ENCODE measurements around the gene TMEM151B. TPM values are rescaled to one million over a fixed set of nuclear protein-coding genes. Genes with fewer than 3 reads are reported as not detected.

TMEM151B gene
- total and polyA plus RNA-seq, 9 of the 15 experiments (the other 6 are each of a cell fraction or from before 2014, with no cell fraction given): not detected

DNA sequence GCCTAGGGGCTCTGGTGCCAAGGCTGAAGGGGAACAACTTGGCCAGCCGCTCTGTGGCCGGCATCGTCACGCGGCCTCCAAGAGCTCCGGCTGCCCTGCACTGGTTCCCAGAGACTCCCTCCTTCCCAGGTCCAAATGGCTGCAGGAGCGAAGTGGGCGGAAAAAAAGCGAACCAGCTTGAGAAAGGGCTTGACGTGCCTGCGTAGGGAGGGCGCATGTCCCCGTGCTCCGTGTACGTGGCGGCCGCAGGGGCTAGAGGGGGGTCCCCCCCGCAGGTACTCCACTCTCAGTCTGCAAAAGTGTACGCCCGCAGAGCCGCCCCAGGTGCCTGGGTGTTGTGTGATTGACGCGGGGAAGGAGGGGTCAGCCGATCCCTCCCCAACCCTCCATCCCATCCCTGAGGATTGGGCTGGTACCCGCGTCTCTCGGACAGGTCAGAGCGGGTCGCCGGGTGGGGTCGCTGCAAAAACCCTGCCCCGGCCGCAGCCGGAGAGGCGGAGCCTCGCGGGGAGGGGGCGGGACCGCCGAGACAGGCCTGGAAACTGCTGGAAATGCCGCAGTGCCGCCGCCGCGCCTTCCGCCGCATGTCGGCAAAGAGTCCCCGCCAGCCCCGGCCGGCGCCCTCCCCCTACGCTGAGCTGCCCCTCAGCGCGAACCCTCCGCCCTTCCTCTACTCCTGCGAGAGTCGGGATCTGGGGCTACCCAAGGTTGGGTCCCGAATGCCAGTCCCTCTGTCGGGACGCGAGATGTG lies 24.2 kb upstream of the TMEM151B start (continued):
- TF ChIP-seq JUND (IDR thresholded peaks at IDR 0.05; ENCODE audit: borderline replicate concordance, low read depth, low read length) (peak; percentile 76; the same call in 1 of the 2 replicates), JUND (tag; IDR thresholded peaks at IDR 0.05; ENCODE audit: borderline replicate concordance, low read depth, low read length) (no peak; the same call in 2 of the 3 replicates), NR2F6 (CRISPR knock-in tag; IDR thresholded peaks at IDR 0.05) (no peak), GTF2E2 (tag; IDR thresholded peaks at IDR 0.05) (no peak), HNRNPH1 (optimal IDR thresholded peaks at IDR 0.05; ENCODE audit: low read depth, low read length) (no peak), TAL1 (IDR thresholded peaks at IDR 0.05) (no peak; the same call in 1 of the 2 replicates), HMG20A (CRISPR knock-in tag; conservative IDR thresholded peaks at IDR 0.05) (no peak), CREB3 (tag; conservative IDR thresholded peaks at IDR 0.05; ENCODE audit: low read depth) (no peak), SIN3B (IDR thresholded peaks at IDR 0.05; ENCODE audit: low read depth) (no peak), ASH1L (IDR thresholded peaks at IDR 0.05; ENCODE audit: borderline replicate concordance, low read depth, partially characterized antibody) (no peak), ZNF511 (CRISPR knock-in tag; IDR thresholded peaks at IDR 0.05) (no peak; the same call in 1 of the 2 replicates), ZNF224 (CRISPR knock-in tag; IDR thresholded peaks at IDR 0.05) (no peak), SMAD3 (CRISPR knock-in tag; conservative IDR thresholded peaks at IDR 0.05) (no peak), PKNOX1 (IDR thresholded peaks at IDR 0.05) (peak; percentile 96), ZSCAN29 (IDR thresholded peaks at IDR 0.05) (no peak), FUS (optimal IDR thresholded peaks at IDR 0.05; ENCODE audit: low read depth, low read length) (no peak), BRD4 (IDR thresholded peaks at IDR 0.05) (no peak), CBX8 (IDR thresholded peaks at IDR 0.05; ENCODE audit: borderline replicate concordance, extremely low read depth, low read depth, low read length, poor library complexity, severe bottlenecking) (no peak), XRCC5 (IDR thresholded peaks at IDR 0.05; ENCODE audit: low read depth, low read length) (no peak), SPI1 (IDR thresholded peaks at IDR 0.05; ENCODE audit: borderline replicate concordance, low read depth, low read length) (no peak), PTTG1 (tag; IDR thresholded peaks at IDR 0.05; ENCODE audit: low read depth) (no peak), ZNF79 (CRISPR knock-in tag; IDR thresholded peaks at IDR 0.05; ENCODE audit: low read depth) (no peak), ZNF395 (CRISPR knock-in tag; IDR thresholded peaks at IDR 0.05) (no peak)
- TF ChIP-seq, protein P1, sequence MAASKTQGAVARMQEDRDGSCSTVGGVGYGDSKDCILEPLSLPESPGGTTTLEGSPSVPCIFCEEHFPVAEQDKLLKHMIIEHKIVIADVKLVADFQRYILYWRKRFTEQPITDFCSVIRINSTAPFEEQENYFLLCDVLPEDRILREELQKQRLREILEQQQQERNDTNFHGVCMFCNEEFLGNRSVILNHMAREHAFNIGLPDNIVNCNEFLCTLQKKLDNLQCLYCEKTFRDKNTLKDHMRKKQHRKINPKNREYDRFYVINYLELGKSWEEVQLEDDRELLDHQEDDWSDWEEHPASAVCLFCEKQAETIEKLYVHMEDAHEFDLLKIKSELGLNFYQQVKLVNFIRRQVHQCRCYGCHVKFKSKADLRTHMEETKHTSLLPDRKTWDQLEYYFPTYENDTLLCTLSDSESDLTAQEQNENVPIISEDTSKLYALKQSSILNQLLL (CRISPR knock-in tag; IDR thresholded peaks at IDR 0.05; ENCODE audit: borderline replicate concordance): no peak

All from K562 (cell line).